OCI-M1 (cell line): ENCODE measurements around the gene TBC1D26.
"Not testable (repeated sequence)": the region's sequence is repeated elsewhere in the genome, so short reads cannot be mapped to it uniquely, and the experiment has no call there.

Source experiments
- DNase-seq: peaks from one replicate; lab custom pipeline; 2025; lab: John Stamatoyannopoulos, UW

Gene TBC1D26

GRCh38 chr17:15744074-15744676, 12.1 kb downstream of the TBC1D26 start:
- no peak for DNase-seq

- DNase-seq = no peak
Measured at GRCh38 chr17:15744885-15745284, 12.8 kb downstream of the TBC1D26 start.

- DNase-seq = not testable (repeated sequence)
Measured at GRCh38 chr17:15749403-15749802, 17.3 kb downstream of the TBC1D26 start.

GRCh38 chr17:15768865-15769533, 36.9 kb downstream of the TBC1D26 start:
- DNase-seq = not testable (repeated sequence)

- not testable (repeated sequence) for DNase-seq
Measured at GRCh38 chr17:15770679-15771078, 38.6 kb downstream of the TBC1D26 start.

- no peak for DNase-seq
Measured at GRCh38 chr17:15776871-15777270, 44.8 kb downstream of the TBC1D26 start.

- DNase-seq = no peak
Measured at GRCh38 chr17:15777297-15777696, 45.2 kb downstream of the TBC1D26 start.

GRCh38 chr17:15777717-15778116, 45.6 kb downstream of the TBC1D26 start:
- DNase-seq = no peak

GRCh38 chr17:15779119-15779518, 47.0 kb downstream of the TBC1D26 start:
- DNase-seq = no peak

GRCh38 chr17:15780188-15780587, 48.1 kb downstream of the TBC1D26 start:
- no peak for DNase-seq

- no peak for DNase-seq
Measured at GRCh38 chr17:15782866-15783265, 50.8 kb downstream of the TBC1D26 start.

GRCh38 chr17:15783461-15783860, 51.4 kb downstream of the TBC1D26 start:
- DNase-seq = no peak

GRCh38 chr17:15784351-15784750, 52.3 kb downstream of the TBC1D26 start:
- not testable (repeated sequence) for DNase-seq

GRCh38 chr17:15787363-15788075, 55.4 kb downstream of the TBC1D26 start:
- not testable (repeated sequence) for DNase-seq

- not testable (repeated sequence) for DNase-seq
Measured at GRCh38 chr17:15788365-15788764, 56.3 kb downstream of the TBC1D26 start.
